DMS79 treated with DMSO at 0.1 percent for 48 hours (cell line): ENCODE results near the gene CREBRF.
"Not testable (repeated sequence)": the region's sequence is repeated elsewhere in the genome, so short reads cannot be mapped to it uniquely, and the experiment has no call there.

Source experiments
- DNase-seq: peaks from one replicate; lab custom pipeline; 2025; lab: John Stamatoyannopoulos, UW

The CREBRF gene

DNA sequence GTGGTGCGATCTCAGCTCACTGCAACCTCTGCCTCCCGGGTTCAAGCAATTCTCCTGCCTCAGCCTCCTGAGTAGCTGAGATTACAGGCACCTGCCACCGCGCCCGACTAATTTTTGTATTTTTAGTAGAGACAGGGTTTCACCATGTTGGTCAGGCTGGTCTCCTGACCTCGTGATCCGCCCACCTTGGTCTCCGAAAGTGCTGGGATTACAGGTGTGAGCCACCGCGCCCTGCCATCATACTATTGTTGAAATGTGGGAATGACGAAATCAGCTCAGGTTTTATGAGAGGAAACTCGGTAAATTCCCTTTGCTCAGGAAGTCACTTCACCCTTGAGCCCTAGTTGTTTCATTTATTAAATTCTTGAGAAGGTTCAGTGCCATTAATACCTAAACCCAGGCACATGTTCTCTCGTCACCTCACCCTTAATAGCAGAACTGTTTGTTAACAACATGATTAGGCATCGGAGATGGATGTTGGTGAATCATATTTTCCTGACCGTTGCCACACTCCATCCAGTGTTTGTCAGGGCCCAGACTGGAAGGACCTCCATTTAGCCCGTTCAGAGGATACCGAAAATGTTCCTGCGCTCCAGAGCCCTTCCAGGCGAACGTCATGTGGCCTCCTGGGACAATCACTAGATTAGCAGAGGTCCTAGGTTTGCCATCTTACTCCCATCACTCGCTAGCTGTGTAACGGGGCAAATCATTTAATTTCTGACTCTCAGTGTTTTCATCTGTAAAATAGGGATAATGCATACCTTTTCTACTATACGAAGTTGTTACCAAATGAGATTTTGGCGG is 20.0 kb upstream of the CREBRF start:
- DNase-seq, result no peak

GRCh38 chr5:173039188-173039587 is 17.0 kb upstream of the CREBRF start:
- DNase-seq, result no peak

- no peak for DNase-seq
Measured at GRCh38 chr5:173039964-173040363, 16.2 kb upstream of the CREBRF start.

GRCh38 chr5:173041881-173042762 is 14.0 kb upstream of the CREBRF start:
- no peak for DNase-seq

GRCh38 chr5:173042763-173043107 is 13.4 kb upstream of the CREBRF start:
- no peak for DNase-seq

GRCh38 chr5:173045474-173045873 is 10.7 kb upstream of the CREBRF start:
- no peak for DNase-seq

- DNase-seq, result not testable (repeated sequence)
Measured at GRCh38 chr5:173047096-173047837, 8.9 kb upstream of the CREBRF start.

DNA sequence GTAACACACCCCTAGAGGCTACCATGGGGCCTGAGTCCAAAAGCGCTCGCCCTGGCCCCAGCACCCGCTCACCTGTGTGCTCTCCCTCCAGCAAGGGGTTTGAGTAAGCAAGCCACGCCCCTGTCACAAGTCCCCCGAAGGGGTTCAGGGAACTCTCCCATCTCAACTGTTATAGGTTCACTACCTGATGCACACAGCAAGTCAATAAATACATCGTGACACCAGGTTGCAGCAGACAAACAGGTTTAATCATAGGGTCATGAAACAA is 8.4 kb upstream of the CREBRF start:
- no peak for DNase-seq

GRCh38 chr5:173050791-173051190 is 5.4 kb upstream of the CREBRF start:
- no peak for DNase-seq

DNA sequence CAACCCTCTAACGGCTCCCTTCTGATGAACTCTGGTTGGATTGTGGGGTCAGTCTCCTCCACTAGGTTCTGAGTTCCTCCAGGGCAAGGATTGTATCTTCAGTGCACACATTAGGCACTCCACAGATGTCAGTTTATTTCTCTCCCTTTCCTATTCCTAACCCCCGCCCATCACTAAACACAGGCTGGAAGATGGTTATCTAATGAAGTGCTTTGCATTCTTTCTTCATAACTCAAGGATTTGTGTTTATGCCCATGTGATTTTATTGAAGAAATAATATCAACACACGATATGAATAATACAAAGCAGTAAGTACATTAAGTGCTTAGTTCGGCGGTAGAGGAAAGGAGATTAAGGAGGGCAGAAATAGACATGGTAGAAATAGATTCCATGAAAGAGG is 4.4 kb upstream of the CREBRF start:
- DNase-seq, result no peak

GRCh38 chr5:173053041-173053440 is 3.1 kb upstream of the CREBRF start:
- DNase-seq, result no peak

- no peak for DNase-seq
Measured at GRCh38 chr5:173055042-173055721, 970 bp upstream of the CREBRF start.

DNA sequence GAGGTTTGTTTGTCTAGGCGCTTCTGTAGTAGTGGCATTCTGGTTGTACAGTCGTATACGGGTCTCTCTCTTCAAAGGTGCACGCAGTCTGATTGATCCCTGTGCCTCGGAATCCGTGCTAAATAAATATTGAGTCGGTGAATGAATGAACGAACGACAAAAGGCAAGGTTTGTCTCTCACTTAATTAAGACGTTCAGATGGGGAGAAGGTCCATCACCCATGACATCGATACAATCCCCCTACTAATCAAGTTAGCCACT is 500 bp upstream of the CREBRF start:
- no peak for DNase-seq

DNA sequence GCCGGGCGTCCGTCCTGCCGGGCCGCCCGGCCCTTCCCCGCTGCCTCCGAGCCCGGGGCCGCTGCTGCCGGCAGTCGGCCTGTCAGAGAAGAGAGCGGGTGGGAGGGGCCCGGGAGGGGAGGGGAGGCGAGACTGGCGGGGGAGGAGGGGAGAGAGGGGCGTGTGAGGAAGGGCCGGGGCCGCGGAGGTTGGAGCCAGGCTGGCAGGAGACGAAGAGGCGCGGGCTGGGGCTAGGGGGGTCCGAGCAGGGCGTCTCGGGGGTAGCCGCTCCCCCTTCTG is 570 bp downstream of the CREBRF start:
- DNase-seq, result no peak

- peak; percentile 64 for DNase-seq
Measured at GRCh38 chr5:173057062-173057924, 1.1 kb downstream of the CREBRF start.

- DNase-seq, result no peak
Measured at GRCh38 chr5:173062141-173062540, 6.0 kb downstream of the CREBRF start.

DNA sequence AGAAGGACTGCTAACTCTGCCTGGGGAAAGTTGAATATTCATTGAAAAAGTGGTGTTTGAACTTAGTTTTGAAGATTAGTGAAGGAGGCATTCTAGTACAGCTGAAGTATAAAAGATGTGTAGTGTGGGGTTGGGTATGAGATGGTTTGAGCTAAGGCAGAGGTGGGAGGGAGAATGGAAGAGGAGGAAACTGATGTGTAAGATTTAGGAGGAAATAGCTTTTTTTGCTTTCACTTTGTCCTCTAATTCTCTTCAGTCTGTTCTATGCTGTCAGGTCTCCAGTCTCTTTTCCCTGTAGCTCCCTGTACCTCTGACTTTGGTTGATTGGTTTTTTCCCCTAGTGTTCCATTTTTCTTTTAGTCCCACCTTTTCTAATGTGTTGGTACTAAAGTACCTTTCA is 9.0 kb downstream of the CREBRF start:
- no peak for DNase-seq

DNA sequence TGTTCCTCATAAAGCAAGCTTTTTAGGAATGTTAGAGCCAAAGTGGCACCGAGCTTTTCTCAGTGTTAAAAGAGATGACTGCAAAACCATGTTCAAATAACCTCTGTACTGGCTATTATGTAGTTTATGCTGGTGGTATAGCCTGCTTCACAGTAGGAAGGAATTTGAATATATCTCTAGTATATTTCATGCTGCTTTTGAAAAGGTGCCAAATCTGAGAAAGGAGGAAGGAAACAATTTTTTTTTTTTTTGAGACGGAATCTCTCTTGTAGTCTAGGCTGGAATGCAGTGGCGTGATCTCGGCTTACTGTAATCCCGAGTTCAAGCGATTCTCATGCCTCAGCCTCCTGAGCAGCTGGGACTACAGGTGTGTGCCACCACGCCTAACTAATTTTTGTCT is 13.5 kb downstream of the CREBRF start:
- no peak for DNase-seq

DNA sequence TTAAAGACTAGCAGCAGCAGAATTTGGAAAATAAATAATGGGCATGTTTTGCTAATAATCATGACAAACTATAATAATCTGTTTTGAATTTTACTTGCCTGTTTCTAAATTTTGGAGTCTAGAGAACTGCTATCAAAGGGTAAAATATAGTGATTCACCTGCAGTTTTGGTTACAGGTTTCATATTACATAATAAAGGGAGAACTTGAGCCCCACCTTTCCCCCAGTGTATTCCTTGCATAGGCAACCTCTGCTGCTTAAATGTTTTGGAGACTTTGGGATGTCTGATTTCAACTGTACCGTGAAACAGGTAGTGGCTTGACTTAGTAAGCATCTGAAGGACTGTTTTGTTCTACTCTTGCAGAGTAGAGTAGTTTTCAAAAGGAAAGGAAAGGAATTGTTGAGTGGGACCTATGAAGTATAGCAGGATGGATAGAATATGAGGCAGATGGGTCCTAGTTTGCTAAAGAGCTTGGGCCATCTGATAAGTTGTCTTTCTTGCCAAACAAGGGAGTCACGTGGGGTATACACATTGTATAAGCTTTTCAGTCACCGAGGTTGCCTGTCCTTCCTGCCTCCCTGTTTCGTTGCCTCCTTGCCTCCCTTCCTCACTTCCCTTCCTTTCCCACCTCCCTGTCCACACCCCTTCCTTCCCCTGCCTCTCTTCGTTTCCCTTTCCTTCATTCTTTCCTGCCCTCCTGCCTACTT is 19.1 kb downstream of the CREBRF start:
- DNase-seq, result no peak

DNA sequence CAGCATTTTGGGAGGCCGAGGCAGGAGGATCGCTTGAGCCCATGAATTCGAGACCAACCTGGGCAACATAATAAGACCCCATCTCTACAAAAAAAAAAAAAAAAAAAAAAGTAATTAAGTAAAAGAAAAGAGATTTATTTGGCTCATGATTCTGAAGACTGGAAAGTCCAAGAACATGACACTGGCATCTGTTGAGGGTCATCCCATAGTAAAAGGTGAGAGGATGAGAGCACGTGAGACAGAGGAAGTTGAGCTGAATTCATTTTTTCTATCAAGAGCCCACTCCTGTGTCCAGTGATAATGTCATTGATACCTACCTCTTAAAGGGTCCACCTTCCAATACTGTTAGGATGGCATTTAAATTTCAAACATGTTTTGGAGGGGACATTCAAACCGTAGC is 19.8 kb downstream of the CREBRF start:
- no peak for DNase-seq

- not testable (repeated sequence) for DNase-seq
Measured at GRCh38 chr5:173076471-173076870, 20.3 kb downstream of the CREBRF start.
